HG03095 (cell line): ENCODE data around the gene CD72.
A peak's percentile ranks its signal among the peaks of the same experiment; 100 is the strongest.
"Not testable (repeated sequence)": the region's sequence is repeated elsewhere in the genome, so short reads cannot be mapped to it uniquely, and the experiment has no call there.

Experiments used
- ATAC-seq: cut with Tn5 transposase; IDR thresholded peaks from one replicate; pipeline ENCODE4 v1.9.1; 2021; ENCODE audit warnings: moderate library complexity; ENCODE audit not compliant: unreplicated experiment

The CD72 gene

DNA sequence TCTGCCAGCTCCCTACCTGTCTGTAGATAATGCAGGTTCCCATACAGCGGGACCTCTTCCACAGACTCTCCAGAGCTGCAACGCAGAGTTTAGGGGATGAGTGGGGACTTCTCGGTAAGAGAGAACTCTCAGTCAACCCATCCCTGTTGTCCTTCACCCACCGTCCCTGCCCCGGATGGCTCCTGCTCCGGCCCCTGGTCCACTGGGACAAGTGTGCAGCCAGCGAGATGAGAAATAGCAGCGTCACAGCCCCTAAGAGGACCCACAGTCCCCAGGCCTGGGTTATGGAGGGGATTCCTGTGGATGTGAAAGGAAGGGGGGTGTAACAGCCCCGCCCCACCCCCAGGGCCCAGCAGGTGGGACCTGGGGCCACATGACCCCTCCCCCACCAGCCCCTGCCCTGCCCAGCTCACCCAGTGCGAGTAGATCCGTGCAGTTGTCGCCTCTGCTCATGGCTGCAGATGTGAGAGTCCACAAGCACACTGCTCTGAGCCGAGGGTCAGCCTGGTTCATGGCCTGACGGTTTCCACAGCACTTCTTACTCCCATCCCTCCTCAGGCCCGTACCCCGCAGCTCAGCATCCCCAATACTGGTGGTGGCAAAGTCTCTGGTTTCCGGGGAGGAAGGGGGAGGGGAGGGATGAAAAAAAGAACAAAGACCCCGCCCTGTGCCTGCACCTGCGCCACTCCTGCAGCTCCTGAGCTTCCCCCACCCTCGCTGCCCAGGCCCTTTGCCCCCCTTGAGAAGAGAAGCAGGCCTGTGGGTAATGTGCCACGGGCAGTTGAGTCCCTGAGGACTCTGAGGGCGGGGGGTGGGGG, 32.3 kb upstream of the CD72 start, which contains the start of gene SIT1:
TSS of gene SIT1 (minus strand) at position 591 of the 818 bp plus-strand sequence. CDS start at position 513, 78 bp downstream.
- no peak for ATAC-seq

DNA sequence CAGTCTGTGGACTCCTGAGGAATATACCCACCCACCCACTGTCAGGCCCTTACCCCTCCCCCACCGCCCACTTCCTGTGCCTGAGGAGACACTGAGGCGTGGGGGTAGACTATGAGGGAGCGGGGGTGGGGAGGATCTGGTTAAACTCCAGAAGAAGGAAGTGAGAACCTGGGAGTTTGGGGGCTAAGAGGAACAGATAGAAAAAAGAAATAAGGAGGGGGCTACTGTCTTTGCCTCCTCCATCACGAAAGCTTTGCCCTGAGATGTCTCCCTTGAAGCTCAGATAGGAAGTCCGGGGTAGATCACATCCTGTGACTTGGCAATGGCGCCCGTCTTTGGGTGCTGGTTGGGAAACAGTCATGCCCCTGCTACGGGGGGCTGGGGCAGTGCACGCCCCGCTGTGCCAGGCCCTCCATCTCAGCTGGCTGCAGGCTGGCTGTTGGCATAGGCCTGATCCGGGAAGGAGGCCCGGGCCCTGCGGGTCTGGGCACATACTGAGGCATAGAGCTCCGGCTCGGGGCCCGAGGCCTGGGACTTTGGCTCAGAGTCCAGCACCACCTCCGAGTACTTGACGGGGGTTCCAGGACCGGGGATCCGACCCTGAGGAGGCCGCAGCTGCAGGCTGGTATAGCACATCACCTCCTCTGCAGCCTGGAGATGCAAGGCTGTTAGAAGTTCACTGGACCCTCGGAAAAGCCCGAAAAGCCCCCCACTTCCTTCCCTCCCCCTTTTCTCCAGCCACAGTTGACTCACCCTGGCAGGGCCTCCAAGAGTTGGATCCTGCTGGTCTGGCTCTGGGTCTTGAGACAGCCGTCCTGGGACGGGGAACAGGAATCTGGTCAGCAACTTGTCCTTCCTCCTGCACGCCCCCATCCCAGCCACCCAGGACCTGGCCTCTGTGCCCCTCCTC, 31.5 kb upstream of the CD72 start:
- no peak for ATAC-seq

DNA sequence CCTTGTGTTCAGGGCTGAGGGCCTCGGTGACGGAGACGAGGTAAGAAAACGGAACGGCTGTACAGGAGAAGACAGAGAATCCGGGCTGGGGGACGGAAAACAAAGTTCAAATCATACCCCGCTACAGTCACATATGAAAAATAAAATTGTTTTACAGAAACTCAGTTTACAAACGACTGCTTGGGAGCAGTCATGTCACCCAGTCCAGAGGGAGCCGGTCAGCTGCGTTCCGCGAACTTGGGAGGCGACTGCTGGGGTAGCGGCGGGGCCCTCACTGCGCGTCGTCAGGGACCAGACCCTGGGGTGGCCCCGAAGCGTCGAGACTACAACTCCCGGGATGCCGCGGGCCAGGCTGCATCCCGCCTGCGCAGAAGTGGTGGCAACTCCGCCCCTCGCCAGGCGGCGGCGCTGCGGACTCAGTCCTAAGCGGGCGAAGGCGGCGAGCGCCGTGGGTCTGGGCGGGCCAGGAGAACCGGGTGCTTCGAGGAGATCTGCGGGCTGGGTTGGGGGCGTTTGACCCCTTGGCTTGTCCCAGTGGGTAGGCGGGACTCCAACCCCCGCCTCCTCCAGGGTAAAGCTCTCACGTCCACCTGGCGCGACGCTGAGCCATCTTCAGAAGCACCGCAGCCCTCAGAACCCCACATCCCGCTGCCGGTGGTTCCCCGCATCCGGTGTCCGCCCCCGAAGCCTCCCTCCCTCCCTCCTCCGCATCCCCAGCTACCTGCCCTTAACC, 28.5 kb upstream of the CD72 start:
- ATAC-seq = peak; percentile 68

DNA sequence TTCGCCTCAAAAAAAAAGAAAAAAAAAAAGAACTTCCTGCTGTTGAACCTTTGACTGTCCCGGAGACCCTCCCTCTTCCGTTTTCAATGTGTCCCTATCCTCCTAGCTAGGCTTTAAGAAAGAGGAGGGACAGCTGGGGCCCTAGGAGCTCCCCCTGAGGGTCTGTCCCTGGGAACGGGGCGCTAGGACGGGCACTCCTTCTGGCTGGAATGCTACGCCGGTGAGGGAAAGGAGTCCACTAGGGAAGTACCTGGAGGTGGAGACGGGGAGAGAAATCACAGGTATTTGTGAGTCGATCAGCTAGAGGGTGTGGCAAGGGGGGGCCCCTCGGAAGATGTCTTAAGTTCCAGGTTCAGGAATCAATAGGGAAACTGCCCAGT, 27.9 kb upstream of the CD72 start:
- ATAC-seq = no peak

DNA sequence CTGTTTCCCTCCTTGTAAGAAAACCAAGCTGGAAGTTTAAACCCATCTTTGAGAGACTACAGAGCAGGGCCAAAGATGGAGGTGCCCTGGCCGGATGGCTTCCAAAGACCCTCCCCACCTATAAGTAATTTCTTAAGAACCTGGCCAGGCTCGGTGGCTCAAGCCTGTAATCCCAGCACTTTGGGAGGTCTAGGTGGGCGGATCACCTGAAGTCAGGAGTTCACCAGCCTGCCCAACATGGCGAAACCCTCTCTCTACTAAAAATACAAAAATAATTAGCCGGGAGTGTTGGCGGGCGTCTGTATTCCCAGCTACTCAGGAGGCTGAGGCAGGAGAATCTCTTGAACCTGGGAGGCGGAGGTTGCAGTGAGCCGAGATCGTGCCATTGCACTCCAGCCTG, 27.5 kb upstream of the CD72 start:
- ATAC-seq = not testable (repeated sequence)

DNA sequence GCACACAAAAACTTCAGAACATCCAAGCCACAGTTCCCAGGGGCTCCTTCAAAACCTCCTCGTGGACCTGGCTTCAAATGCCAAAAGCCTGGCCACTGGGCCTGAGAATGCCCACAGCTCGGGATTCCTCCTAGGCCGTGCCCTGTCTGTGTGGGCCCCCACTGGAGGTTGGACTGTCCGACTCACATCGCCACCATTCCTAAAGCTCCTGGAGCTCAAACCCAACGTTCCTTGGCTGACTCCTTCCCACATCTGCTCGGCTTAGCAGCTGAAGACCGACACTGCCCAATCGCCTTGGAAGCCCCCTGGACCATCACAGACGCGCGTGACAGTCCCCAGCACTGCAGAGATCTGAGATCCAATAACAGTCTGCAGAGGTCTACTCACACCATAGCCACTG, 24.8 kb upstream of the CD72 start:
- no peak for ATAC-seq

DNA sequence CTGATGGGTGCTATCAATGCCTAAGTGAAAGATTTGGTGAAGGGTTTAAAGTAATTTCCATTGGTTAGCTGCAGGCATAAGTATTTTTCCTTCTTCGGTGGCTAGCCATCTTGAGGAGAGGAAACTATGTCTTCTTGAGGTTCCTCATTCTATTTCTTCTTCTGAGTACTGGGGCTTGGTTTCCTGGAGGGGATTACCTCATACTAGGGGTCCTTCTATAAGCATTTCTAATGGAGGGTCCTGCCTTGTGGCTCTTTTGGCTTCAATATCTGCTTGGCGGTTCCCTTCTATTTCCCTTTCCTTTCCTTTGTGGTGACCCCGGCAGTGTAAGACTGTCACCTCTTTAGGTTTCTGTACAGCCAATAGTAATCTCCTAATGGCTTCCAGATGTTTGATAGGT, 23.3 kb upstream of the CD72 start:
- ATAC-seq = not testable (repeated sequence)

DNA sequence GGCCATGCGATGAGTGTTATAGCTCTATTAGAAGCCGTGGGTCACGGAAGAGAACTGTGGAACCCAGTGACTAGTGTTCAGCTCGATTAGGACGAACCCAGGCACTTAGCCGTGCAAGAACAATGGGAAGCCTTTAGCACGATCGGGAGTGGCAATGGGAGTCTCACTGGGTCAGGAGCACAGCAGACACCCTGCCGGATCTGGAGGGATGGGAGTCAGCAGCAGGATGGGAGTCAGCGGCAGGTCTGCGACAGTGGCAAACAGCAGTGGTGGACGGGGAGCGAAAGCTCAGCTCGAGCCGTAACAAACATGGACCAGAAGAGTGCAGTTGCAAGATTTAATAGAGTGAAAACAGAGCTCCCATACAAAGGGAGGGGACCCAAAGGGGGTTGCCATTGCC, 22.2 kb upstream of the CD72 start:
- ATAC-seq = not testable (repeated sequence)

DNA sequence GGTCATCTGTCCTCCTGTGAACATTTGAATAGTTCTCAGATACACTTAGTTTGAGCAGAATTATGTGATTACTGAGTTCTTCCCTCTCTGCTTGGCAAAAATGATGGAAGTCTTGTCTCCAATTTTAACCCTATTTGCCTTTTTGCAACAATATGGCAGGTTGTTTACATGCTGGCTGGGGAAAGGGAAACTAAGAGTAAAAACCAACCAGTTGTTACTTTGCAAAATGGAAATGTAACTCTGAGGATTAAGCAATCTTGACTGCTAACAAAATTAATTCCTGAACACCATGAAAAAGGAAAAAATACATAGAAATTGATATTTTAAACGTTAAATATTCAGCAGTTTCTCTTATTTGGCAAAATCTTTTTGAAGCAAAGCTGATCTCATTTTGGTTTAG, 21.4 kb upstream of the CD72 start:
- ATAC-seq = no peak

DNA sequence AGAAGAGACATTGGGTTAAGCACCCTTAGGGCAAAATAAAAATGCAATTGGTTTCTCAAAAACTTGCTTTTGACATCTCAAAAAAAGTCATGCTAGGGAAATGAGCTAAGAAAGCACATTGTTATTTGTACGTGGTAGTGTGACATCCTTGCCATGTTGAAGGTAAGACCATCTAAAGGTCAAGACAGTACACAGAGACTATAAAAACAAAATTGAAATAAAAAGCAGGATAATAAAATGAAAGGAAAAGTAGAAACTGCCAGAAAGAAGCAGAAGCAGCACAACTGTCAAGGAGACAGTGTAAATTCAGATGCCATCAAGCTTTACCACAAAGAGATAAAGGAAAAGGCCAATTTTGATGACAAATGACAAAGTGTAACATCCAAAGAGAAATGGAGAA, 21.0 kb upstream of the CD72 start:
- not testable (repeated sequence) for ATAC-seq

DNA sequence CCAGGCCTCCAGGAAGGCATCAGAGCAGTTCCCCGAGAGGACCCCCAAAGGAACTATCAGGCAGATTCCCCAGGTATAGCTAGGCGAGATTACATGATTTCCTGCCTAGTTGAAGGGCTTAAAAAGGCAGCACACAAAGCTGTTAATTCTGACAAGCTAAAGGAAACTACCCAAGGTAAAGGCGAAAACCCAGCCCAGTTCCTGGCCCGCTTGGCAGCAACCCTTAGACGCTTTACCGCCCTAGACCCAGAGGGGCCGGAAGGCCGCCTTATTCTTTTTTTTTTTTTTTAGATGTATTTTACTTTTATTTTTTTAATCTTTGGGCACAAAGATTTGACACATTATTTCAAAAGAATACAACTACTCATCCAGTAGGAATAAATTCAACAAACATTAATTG, 20.5 kb upstream of the CD72 start:
- not testable (repeated sequence) for ATAC-seq

DNA sequence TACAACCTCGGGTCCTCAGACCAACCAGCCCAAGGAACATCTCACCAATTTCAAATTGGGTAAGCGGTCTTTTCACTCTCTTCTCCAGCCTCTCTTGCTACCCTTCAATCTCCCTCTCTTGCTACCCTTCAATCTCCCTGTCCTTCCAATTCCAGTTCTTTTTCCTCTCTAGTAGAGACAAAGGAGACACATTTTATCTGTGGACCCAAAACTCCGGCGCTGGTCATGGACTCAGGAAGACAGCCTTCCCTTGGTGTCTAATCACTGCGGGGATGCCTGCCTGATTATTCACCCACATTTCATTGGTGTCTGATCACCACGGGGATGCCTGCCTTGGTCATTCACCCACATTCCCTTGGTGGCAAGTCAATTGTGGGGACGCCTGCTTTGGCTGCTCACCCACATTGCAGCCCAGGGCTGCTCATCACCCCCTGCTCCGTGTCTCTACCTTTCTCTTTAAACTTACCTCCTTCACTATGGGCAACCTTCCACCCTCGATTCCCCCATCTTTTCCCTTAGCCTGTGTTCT, 19.3 kb upstream of the CD72 start:
- not testable (repeated sequence) for ATAC-seq

DNA sequence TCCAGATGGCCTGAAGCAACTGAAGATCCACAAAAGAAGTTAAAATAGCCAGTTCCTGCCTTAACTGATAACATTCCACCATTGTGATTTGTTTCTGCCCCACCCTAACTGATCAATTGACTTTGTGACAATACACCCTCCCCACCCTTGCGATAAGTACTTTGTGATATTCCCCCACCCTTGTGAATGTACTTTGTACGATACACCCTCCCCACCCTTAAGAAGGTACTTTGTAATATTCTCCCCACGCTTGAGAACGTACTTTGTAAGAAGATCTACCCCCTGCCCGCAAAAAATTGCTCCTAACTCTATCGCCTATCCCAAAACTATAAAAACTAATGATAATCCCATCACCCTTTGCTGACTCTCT, 18.6 kb upstream of the CD72 start:
- ATAC-seq = not testable (repeated sequence)

DNA sequence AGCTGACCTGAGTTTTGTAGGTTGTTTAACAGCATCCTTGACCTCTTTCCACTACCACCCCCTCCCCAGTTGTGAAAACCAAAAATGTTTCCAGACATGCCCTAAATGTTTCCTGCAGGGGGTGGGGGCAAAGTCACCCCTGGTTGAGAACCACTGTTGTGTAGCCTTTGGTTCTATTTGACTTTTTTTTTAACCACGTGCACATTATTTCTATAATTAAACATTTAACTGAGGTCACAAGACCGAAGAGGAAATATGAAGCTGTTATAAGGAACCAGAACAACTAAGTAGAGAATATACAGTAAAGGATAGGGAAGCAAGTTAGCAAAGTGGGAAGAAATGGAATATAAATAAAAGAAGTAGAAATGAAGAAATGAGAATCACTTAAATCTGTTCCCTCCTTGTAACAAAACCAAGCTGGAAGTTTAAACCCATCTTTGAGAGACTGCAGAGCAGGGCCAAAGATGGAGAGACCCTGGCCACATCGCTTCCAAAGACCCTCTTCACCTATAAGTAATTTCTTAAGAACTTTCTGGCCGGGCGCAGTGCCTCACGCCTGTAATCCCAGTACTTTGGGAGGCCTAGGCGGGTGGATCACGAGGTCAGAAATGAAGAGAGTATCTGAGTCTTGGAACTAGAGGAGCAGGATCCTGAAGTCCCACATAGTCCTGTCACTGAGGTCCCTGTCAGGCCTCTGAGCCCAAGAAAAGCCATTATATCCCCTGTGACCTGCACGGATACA, 18.1 kb upstream of the CD72 start:
- no peak for ATAC-seq

DNA sequence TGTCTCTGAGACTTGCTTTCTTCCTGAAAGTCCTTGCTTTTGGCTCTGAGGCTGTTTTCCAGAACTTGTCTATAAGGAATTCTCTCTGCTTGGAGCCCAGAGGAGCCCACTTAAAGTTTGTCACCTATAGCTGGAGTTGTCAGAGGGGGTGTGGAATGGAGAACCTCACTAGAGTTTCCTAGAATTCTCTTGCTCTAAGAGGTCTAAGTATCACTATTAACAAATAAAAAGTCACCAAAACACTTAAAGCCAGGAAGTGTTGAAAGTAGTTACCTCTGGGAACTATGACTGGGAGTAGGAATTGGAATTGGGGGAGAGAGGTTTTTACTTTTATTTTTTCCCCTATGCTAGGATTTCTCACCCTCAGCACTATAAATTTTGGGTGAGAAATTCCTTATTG, 17.5 kb upstream of the CD72 start:
- no peak for ATAC-seq

DNA sequence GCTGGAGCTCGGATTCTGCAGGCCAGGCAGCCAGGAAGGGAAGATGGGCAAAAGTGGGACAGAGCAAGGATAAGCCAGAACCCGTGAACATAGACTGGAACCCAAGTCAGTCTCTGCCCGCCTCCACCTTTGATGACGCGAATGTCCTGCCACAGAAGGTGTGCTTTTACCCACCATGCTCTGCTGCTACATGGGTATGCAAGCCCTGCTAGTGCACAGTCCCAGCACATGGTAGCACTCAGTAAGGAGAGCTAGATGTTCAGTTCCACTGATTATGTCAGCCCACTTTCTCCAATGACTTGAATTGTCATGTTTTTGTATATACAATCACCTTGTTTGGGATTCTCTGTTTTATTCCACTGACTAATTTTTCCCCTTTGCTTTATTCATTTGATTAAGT, 11.4 kb upstream of the CD72 start:
- ATAC-seq = no peak

DNA sequence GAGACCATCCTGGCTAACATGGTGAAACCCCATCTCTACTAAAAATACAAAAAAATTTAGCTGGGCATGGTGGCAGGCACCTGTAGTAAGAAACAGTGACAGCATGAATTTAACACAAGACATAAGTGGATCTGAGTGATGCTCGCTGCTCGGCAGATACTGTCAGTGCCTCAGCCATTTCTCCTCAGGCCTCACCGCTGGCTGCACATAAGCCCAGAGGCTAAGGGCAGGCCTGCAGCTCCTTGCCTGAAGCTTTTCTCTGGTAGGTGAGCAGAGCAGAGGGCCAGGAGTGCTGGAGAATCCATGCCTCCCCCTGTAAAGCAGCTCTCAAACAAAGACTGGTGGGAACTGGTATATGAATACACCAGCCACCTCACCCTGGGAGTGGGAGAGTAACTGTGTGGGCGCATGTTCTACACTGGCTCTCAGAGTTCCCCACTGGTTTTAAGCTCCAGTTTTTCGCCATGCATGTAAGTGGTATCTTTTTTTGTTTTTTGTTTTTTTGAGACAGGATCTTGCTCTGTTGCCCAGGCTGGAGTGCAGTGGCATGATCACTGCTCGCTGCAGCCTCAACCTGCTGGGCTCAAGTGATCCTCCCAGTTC, 10.3 kb upstream of the CD72 start:
- ATAC-seq = no peak

DNA sequence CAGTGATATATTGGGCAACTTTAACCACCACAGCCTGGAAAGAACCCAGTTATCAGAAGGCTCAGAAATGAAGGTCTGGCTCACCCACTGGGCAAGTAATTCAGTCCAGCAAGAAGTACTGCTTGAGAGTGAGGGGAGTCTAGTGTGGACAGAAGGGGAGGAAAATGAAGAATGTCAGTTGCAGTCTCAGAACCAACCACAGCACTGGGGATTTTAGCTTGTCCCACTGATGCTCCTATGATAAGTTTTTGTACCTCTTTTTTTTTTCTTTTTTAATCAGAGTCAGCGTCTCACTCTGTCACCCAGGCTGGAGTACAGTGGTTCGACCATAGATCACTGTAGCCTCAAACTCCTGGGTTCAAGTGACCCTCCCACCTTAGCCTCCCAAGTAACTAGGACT, 9.4 kb upstream of the CD72 start:
- ATAC-seq = no peak

DNA sequence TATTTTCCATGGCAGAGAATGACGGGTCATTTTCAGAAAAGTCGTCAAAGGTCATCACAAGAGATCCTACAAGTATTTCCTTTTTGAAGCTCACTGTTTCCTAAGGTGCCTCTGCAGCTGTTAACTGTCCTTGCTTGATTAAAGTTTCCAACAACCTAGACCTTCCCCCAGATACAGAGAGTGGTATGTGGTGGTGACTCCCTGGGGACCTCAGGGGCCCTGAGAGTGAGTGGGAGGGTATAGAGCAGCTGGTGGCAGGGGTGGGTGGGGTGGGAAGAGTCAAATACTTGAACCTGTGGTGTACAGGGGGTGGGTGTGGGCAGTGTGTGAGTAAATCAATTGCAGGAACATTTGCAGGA, 1.6 kb upstream of the CD72 start:
- peak; percentile 44 for ATAC-seq
